Fibroblast of gingiva (primary cell): ENCODE results near the gene LUZP2.
"Not testable (repeated sequence)": the region's sequence is repeated elsewhere in the genome, so short reads cannot be mapped to it uniquely, and the experiment has no call there.

ENCODE experiments used
- DNase-seq: peaks from one replicate; pipeline ENCODE4 v3.0.0-alpha.2; 2011; ENCODE audit warnings: low read depth

LUZP2 gene

GRCh38 chr11:24900960-24901549, 404.2 kb downstream of the LUZP2 start:
- DNase-seq: no peak

GRCh38 chr11:24903555-24903954, 406.7 kb downstream of the LUZP2 start:
- no peak for DNase-seq

- DNase-seq: no peak
Observed at GRCh38 chr11:24925091-24925490, 428.2 kb downstream of the LUZP2 start.

GRCh38 chr11:24932110-24933000, 435.5 kb downstream of the LUZP2 start:
- DNase-seq: no peak

- DNase-seq: no peak
Observed at GRCh38 chr11:24934733-24935439, 438.0 kb downstream of the LUZP2 start.

GRCh38 chr11:24944891-24945290, 448.0 kb downstream of the LUZP2 start:
- no peak for DNase-seq

GRCh38 chr11:24949406-24949805, 452.6 kb downstream of the LUZP2 start:
- DNase-seq: no peak

GRCh38 chr11:24963852-24964251, 467.0 kb downstream of the LUZP2 start:
- DNase-seq: no peak

GRCh38 chr11:24965748-24966147, 468.9 kb downstream of the LUZP2 start:
- no peak for DNase-seq

GRCh38 chr11:24993903-24994302, 497.1 kb downstream of the LUZP2 start:
- not testable (repeated sequence) for DNase-seq

- DNase-seq: not testable (repeated sequence)
Observed at GRCh38 chr11:24999929-25000328, 503.1 kb downstream of the LUZP2 start.

- DNase-seq: no peak
Observed at GRCh38 chr11:25037431-25037830, 540.6 kb downstream of the LUZP2 start.

GRCh38 chr11:25038131-25038530, 541.3 kb downstream of the LUZP2 start:
- no peak for DNase-seq

GRCh38 chr11:25039165-25039564, 542.3 kb downstream of the LUZP2 start:
- no peak for DNase-seq

GRCh38 chr11:25048632-25049031, 551.8 kb downstream of the LUZP2 start:
- no peak for DNase-seq

- no peak for DNase-seq
Observed at GRCh38 chr11:25052844-25053243, 556.0 kb downstream of the LUZP2 start.

GRCh38 chr11:25057861-25058260, 561.0 kb downstream of the LUZP2 start:
- DNase-seq: no peak

- no peak for DNase-seq
Observed at GRCh38 chr11:25065746-25066145, 568.9 kb downstream of the LUZP2 start.

- DNase-seq: no peak
Observed at GRCh38 chr11:25066706-25067105, 569.9 kb downstream of the LUZP2 start.

- DNase-seq: no peak
Observed at GRCh38 chr11:25068451-25068850, 571.6 kb downstream of the LUZP2 start.

GRCh38 chr11:25094085-25094802, 597.4 kb downstream of the LUZP2 start:
- DNase-seq: no peak

- DNase-seq: no peak
Observed at GRCh38 chr11:25119416-25119815, 622.6 kb downstream of the LUZP2 start.
